MCF 10A (cell line): ENCODE data around the gene PCTP. TPM values are rescaled to one million over a fixed set of nuclear protein-coding genes. Genes with fewer than 3 reads are reported as not detected.

Experiments used
- Bru-seq: library from RNA; stranded (reverse); fragments of 400-500 nt; gene quantifications from one replicate; lab custom pipeline; 2021; lab: Mats Ljungman, UMichigan
- BruChase-seq, 2 experiments: library from RNA; stranded (reverse); fragments of 400-500 nt; gene quantifications; one replicate each; lab custom pipeline; 2021; lab: Mats Ljungman, UMichigan
- BruUV-seq: library from RNA; stranded (reverse); fragments of 400-500 nt; replicated peaks from 2 replicates; lab custom pipeline; 2021; lab: Mats Ljungman, UMichigan
- CTCF ChIA-PET: fragments of 300-600 bp; sonication (Branson Sonifier 250); formaldehyde crosslinking; extraction: SDS; loops from one replicate; lab custom pipeline; 2021; ENCODE audit warnings: antibody characterized with exemption, inconsistent platforms; lab: Yijun Ruan, JAX
- POLR2A ChIA-PET: fragments of 300-600, 350-650 bp; sonication (Branson Sonifier 250); formaldehyde crosslinking; extraction: SDS; loops from one replicate; lab custom pipeline; 2020; ENCODE audit warnings: antibody characterized with exemption, inconsistent platforms; lab: Yijun Ruan, JAX
- DNase-seq: peaks from one replicate; pipeline ENCODE4 v3.0.0-alpha.2; 2018; ENCODE audit not compliant: unreplicated experiment
- H3K27ac Mint-ChIP-seq: one replicate; pipeline ENCODE4 v1.8.0; 2022; ENCODE audit warnings: mild to moderate bottlenecking, low read depth, mixed read lengths; ENCODE audit not compliant: unreplicated experiment
- H3K27me3 Mint-ChIP-seq: one replicate; pipeline ENCODE4 v1.8.0; 2022; ENCODE audit warnings: mixed read lengths; ENCODE audit not compliant: insufficient read depth, unreplicated experiment
- H3K36me3 Mint-ChIP-seq: one replicate; pipeline ENCODE4 v1.8.0; 2022; ENCODE audit warnings: mild to moderate bottlenecking, moderate library complexity, mixed read lengths; ENCODE audit not compliant: insufficient read depth, unreplicated experiment
- H3K4me1 Mint-ChIP-seq: one replicate; pipeline ENCODE4 v1.8.0; 2022; ENCODE audit warnings: mixed read lengths; ENCODE audit not compliant: insufficient read depth, unreplicated experiment
- H3K4me3 Mint-ChIP-seq: one replicate; pipeline ENCODE4 v1.8.0; 2022; ENCODE audit warnings: mild to moderate bottlenecking, moderate library complexity, mixed read lengths; ENCODE audit not compliant: unreplicated experiment
- H3K9me3 Mint-ChIP-seq: one replicate; pipeline ENCODE4 v1.8.0; 2022; ENCODE audit warnings: mixed read lengths; ENCODE audit not compliant: unreplicated experiment
- CTCF ChIP-seq: fragments of 200-600 bp; IDR thresholded peaks from one replicate; pipeline ENCODE4 v1.8.0; 2022; ENCODE audit warnings: antibody characterized with exemption, mild to moderate bottlenecking; ENCODE audit not compliant: unreplicated experiment
- intact Hi-C: fragments of 100-400 bp; cut with micrococcal nuclease; formaldehyde crosslinking; loops from 2 replicates; pipeline ENCODE4 v1.14.1; 2022
- long read RNA-seq: library from polyadenylated mRNA; stranded (forward); transcript quantifications from one replicate; pipeline ENCODE4 v2.0.0, GENCODE V29; 2022
- total RNA-seq: library from RNA; stranded (reverse); gene quantifications from 2 replicates; pipeline ENCODE4 v1.2.3, GENCODE V29; 2022

Gene PCTP
- 10.2 and 11.9 TPM in 2 replicates for total RNA-seq
- percentile 57 among the genes with signal in this experiment for Bru-seq, nascent RNA
- percentile 42 among the genes with signal in this experiment for BruChase-seq, experiment 1, labeled RNA remaining after a 6-hour chase
- BruChase-seq, experiment 2, labeled RNA remaining after a 2-hour chase, result percentile 48 among the genes with signal in this experiment
- long read RNA-seq, transcript PCTP-201 (6 exons, 2,044 nt), result major isoform, 8 of 13 reads
- long read RNA-seq, partial matches to known transcripts, result 1 of 13 reads
- long read RNA-seq, other reads (novel, unspliced or antisense), result 0 of 13 reads

GRCh38 chr17:55750750-55751657 is at the start of gene PCTP:
Gene PCTP (plus strand): TSS chr17:55751051. CDS start chr17:55751104, 53 bp downstream.
- intact Hi-C loops, result no loop called here

GRCh38 chr17:55702150-55702549 is 48.7 kb upstream of the PCTP start:
- no peaks in the 10 kb centered on the region for H3K27me3 Mint-ChIP-seq
- peaks cover 7% of the 10 kb centered on the region for H3K4me1 Mint-ChIP-seq
- no TSS peak for BruUV-seq
- no peak overlapping the region for H3K4me3 Mint-ChIP-seq
- no peaks in the 10 kb centered on the region for H3K36me3 Mint-ChIP-seq
- no peak overlapping the region for H3K27ac Mint-ChIP-seq
- ChIA-PET CTCF (interaction anchor here (3.8 kb wide), 1 partner anchor 16 kb away, joined by 12 read pairs; no protein-coding TSS in a partner anchor), POLR2A (no interaction called here)
- no peak for TF ChIP-seq CTCF
- DNase-seq, result no peak
- intact Hi-C loops, result no loop called here
- peaks cover 14% of the 10 kb centered on the region for H3K9me3 Mint-ChIP-seq

More at GRCh38 chr17:55750750-55751657, at the start of gene PCTP:
- peak; percentile 96 for DNase-seq
- CTCF ChIA-PET, result interaction anchor here (0.6 to 3.0 kb wide), 14 partner anchors 9 to 1187 kb away, joined by 3 to 20 read pairs (median 4); no protein-coding TSS in a partner anchor
- BruUV-seq, result no TSS peak
- peak; percentile 49 for TF ChIP-seq CTCF
- H3K9me3 Mint-ChIP-seq, result no peaks in the 10 kb centered on the region
- peaks cover 19% of the 10 kb centered on the region for H3K4me1 Mint-ChIP-seq
- peak within 1 kb of the TSS; percentile 63 for H3K27ac Mint-ChIP-seq
- POLR2A ChIA-PET, result interaction anchor here (0.6 to 1.6 kb wide), 12 partner anchors 8 to 1838 kb away, joined by 3 to 18 read pairs (median 3); no protein-coding TSS in a partner anchor
- H3K4me3 Mint-ChIP-seq, result peak within 1 kb of the TSS; percentile 80
- no peaks in the 10 kb centered on the region for H3K27me3 Mint-ChIP-seq
- no peaks in the 10 kb centered on the region for H3K36me3 Mint-ChIP-seq

- ChIA-PET POLR2A (no interaction called here), CTCF (interaction anchor here (0.7 to 3.8 kb wide), 6 partner anchors 14 to 1855 kb away, joined by 3 to 12 read pairs (median 4); partner anchors contain the start of gene TMEM100)
- peaks cover 7% of the 10 kb centered on the region for H3K4me1 Mint-ChIP-seq
- H3K36me3 Mint-ChIP-seq, result no peaks in the 10 kb centered on the region
- DNase-seq, result peak; percentile 23
- intact Hi-C loops, result no loop called here
- TF ChIP-seq CTCF, result no peak
- H3K4me3 Mint-ChIP-seq, result no peak overlapping the region
- no peak overlapping the region for H3K27ac Mint-ChIP-seq
- no TSS peak for BruUV-seq
- H3K27me3 Mint-ChIP-seq, result no peaks in the 10 kb centered on the region
- peaks cover 14% of the 10 kb centered on the region for H3K9me3 Mint-ChIP-seq
These were observed 46.5 kb upstream of the PCTP start for GRCh38 chr17:55704401-55704800.
